ENCODE results near the gene BACH2.
"Not testable (repeated sequence)": the region's sequence is repeated elsewhere in the genome, so short reads cannot be mapped to it uniquely, and the experiment has no call there.

The BACH2 gene

GRCh38 chr6:90184334-90185298 lies 112.0 kb downstream of the BACH2 start:
- no peak for DNase-seq (ENCODE audit: low read depth, low spot score)

- DNase-seq (ENCODE audit: low read depth, low spot score), result no peak
Measured at GRCh38 chr6:90183587-90184333, 112.9 kb downstream of the BACH2 start.

GRCh38 chr6:90180526-90180925 lies 116.1 kb downstream of the BACH2 start:
- no peak for DNase-seq (ENCODE audit: low read depth, low spot score)

GRCh38 chr6:90179190-90180169 lies 117.2 kb downstream of the BACH2 start:
- no peak for DNase-seq (ENCODE audit: low read depth, low spot score)

GRCh38 chr6:90178384-90178855 lies 118.2 kb downstream of the BACH2 start:
- DNase-seq (ENCODE audit: low read depth, low spot score), result no peak

GRCh38 chr6:90177544-90178383 lies 118.9 kb downstream of the BACH2 start:
- DNase-seq (ENCODE audit: low read depth, low spot score), result no peak

GRCh38 chr6:90175627-90176538 lies 120.8 kb downstream of the BACH2 start:
- no peak for DNase-seq (ENCODE audit: low read depth, low spot score)

GRCh38 chr6:90173262-90173925 lies 123.2 kb downstream of the BACH2 start:
- DNase-seq (ENCODE audit: low read depth, low spot score), result no peak

GRCh38 chr6:90170601-90171000 lies 126.0 kb downstream of the BACH2 start:
- DNase-seq (ENCODE audit: low read depth, low spot score), result no peak

GRCh38 chr6:90169374-90169773 lies 127.3 kb downstream of the BACH2 start:
- DNase-seq (ENCODE audit: low read depth, low spot score), result no peak

GRCh38 chr6:90168693-90169131 lies 127.9 kb downstream of the BACH2 start:
- DNase-seq (ENCODE audit: low read depth, low spot score), result no peak

GRCh38 chr6:90167514-90168379 lies 128.9 kb downstream of the BACH2 start:
- DNase-seq (ENCODE audit: low read depth, low spot score), result no peak

GRCh38 chr6:90166155-90166924 lies 130.3 kb downstream of the BACH2 start:
- DNase-seq (ENCODE audit: low read depth, low spot score), result not testable (repeated sequence)

- DNase-seq (ENCODE audit: low read depth, low spot score), result no peak
Measured at GRCh38 chr6:90162648-90163387, 133.8 kb downstream of the BACH2 start.

GRCh38 chr6:90160013-90160412 lies 136.6 kb downstream of the BACH2 start:
- DNase-seq (ENCODE audit: low read depth, low spot score), result no peak

GRCh38 chr6:90159452-90159851 lies 137.2 kb downstream of the BACH2 start:
- no peak for DNase-seq (ENCODE audit: low read depth, low spot score)
